Omental fat pad (tissue), 4 donors: ENCODE data around the gene SH3PXD2A. TPM values are rescaled to one million over a fixed set of nuclear protein-coding genes. Genes with fewer than 3 reads are reported as not detected.

Source experiments
- ATAC-seq: fragments of 150-250 bp; one replicate; pipeline ENCODE4 v1.9.1; 2016; ENCODE audit warnings: mild to moderate bottlenecking, moderate library complexity; ENCODE audit not compliant: low FRiP score
- DNase-seq: peaks from one replicate; pipeline ENCODE4 v3.0.0-alpha.2; 2019; ENCODE audit warnings: low spot score
- CTCF ChIP-seq, 3 donors: fragments of 450-650 bp; IDR thresholded peaks; one replicate each; pipeline ENCODE4 v1.5.1; 2016 to 2017; ENCODE audit warnings: antibody characterized with exemption in 3 of 3, mild to moderate bottlenecking in 3 of 3, moderate library complexity in 2 of 3
- total RNA-seq, 4 donors: library from RNA; depleted of rRNA; stranded (reverse); fragments of >200 nt; gene quantifications; one replicate each; pipeline ENCODE4 v1.1.0, GENCODE V29; 2016

SH3PXD2A gene
- total RNA-seq, 4 donors from 2014 or later, result 21.0 to 36.3 (median 22.5) TPM

GRCh38 chr10:103580430-103580829 lies 274.9 kb downstream of the SH3PXD2A start:
- DNase-seq (no peak), ATAC-seq (no peak)
- TF ChIP-seq CTCF (IDR thresholded peaks at IDR 0.05), result no peak

GRCh38 chr10:103580011-103580410 lies 275.4 kb downstream of the SH3PXD2A start:
- ATAC-seq, result no peak

GRCh38 chr10:103578782-103579382 lies 276.5 kb downstream of the SH3PXD2A start:
- DNase-seq, result no peak
- no peak for TF ChIP-seq CTCF (IDR thresholded peaks at IDR 0.05)
- ATAC-seq, result no peak

More at GRCh38 chr10:103580011-103580410, 275.4 kb downstream of the SH3PXD2A start:
- no peak for DNase-seq
- no peak for TF ChIP-seq CTCF (IDR thresholded peaks at IDR 0.05)

- ATAC-seq, result no peak
- no peak for TF ChIP-seq CTCF (IDR thresholded peaks at IDR 0.05)
- DNase-seq, result no peak
Measured at GRCh38 chr10:103576862-103577261, 278.5 kb downstream of the SH3PXD2A start.

GRCh38 chr10:103576076-103576471 lies 279.3 kb downstream of the SH3PXD2A start:
- no peak for TF ChIP-seq CTCF (IDR thresholded peaks at IDR 0.05)
- no peak for ATAC-seq
- DNase-seq, result no peak

- no peak for DNase-seq
- TF ChIP-seq CTCF (IDR thresholded peaks at IDR 0.05), result no peak
- ATAC-seq, result no peak
Measured at GRCh38 chr10:103575416-103576075, 279.8 kb downstream of the SH3PXD2A start.
